Measurements from ENCODE around the gene MYLK.

MYLK gene

GRCh38 chr3:123694366-123695087 is 189.6 kb downstream of the MYLK start:
- DNase-seq: no peak

GRCh38 chr3:123693584-123694190 is 190.4 kb downstream of the MYLK start:
- DNase-seq: no peak

GRCh38 chr3:123692671-123693070 is 191.5 kb downstream of the MYLK start:
- DNase-seq: no peak

GRCh38 chr3:123692041-123692440 is 192.1 kb downstream of the MYLK start:
- no peak for DNase-seq

- DNase-seq: no peak
Observed at GRCh38 chr3:123689831-123690230, 194.3 kb downstream of the MYLK start.

GRCh38 chr3:123688241-123688747 is 195.8 kb downstream of the MYLK start:
- DNase-seq: no peak

GRCh38 chr3:123687286-123687685 is 196.8 kb downstream of the MYLK start:
- DNase-seq: peak; percentile 14

GRCh38 chr3:123686251-123686650 is 197.9 kb downstream of the MYLK start:
- no peak for DNase-seq

GRCh38 chr3:123685780-123686179 is 198.4 kb downstream of the MYLK start:
- DNase-seq: no peak

- DNase-seq: no peak
Observed at GRCh38 chr3:123684636-123685035, 199.5 kb downstream of the MYLK start.

GRCh38 chr3:123684209-123684608 is 199.9 kb downstream of the MYLK start:
- DNase-seq: no peak

GRCh38 chr3:123683505-123684154 is 200.5 kb downstream of the MYLK start:
- no peak for DNase-seq

GRCh38 chr3:123682781-123683504 is 201.2 kb downstream of the MYLK start:
- DNase-seq: no peak

GRCh38 chr3:123682302-123682701 is 201.8 kb downstream of the MYLK start:
- no peak for DNase-seq

- no peak for DNase-seq
Observed at GRCh38 chr3:123679712-123680386, 204.3 kb downstream of the MYLK start.

GRCh38 chr3:123678108-123678511 is 206.0 kb downstream of the MYLK start:
- DNase-seq: no peak

GRCh38 chr3:123672429-123673146 is 211.5 kb downstream of the MYLK start:
- DNase-seq: no peak

- DNase-seq: no peak
Observed at GRCh38 chr3:123670743-123671142, 213.4 kb downstream of the MYLK start.

GRCh38 chr3:123668906-123669305 is 215.2 kb downstream of the MYLK start:
- DNase-seq: no peak

GRCh38 chr3:123667784-123668183 is 216.3 kb downstream of the MYLK start:
- no peak for DNase-seq

GRCh38 chr3:123664753-123665152 is 219.4 kb downstream of the MYLK start:
- DNase-seq: no peak

GRCh38 chr3:123663977-123664376 is 220.2 kb downstream of the MYLK start:
- DNase-seq: peak; percentile 47

All from NCI-H1105 treated with DMSO at 0.1 percent for 48 hours (cell line).